ENCODE results near the gene AADACL3. TPM values are rescaled to one million over a fixed set of nuclear protein-coding genes. Genes with fewer than 3 reads are reported as not detected.
A peak's percentile ranks its signal among the peaks of the same experiment; 100 is the strongest.

AADACL3 gene
- total RNA-seq, 1 donor from 2014 or later, result 0.19 TPM

GRCh38 chr1:12764016-12764415 lies 48.1 kb downstream of the AADACL3 start:
- DNase-seq (ENCODE audit: low spot score), result peak; percentile 26

GRCh38 chr1:12769031-12769430 lies 53.1 kb downstream of the AADACL3 start:
- DNase-seq (ENCODE audit: low spot score), result peak; percentile 64

- peak; percentile 81 for DNase-seq (ENCODE audit: low spot score)
Measured at GRCh38 chr1:12769976-12770505, 54.1 kb downstream of the AADACL3 start.

GRCh38 chr1:12770620-12771019 lies 54.7 kb downstream of the AADACL3 start:
- DNase-seq (ENCODE audit: low spot score), result peak; percentile 53

GRCh38 chr1:12771186-12771585 lies 55.3 kb downstream of the AADACL3 start:
- DNase-seq (ENCODE audit: low spot score), result peak; percentile 39

- DNase-seq (ENCODE audit: low spot score), result peak; percentile 33
Measured at GRCh38 chr1:12772520-12772919, 56.6 kb downstream of the AADACL3 start.

GRCh38 chr1:12773438-12773837 lies 57.5 kb downstream of the AADACL3 start, which contains the start of gene PRAMEF12:
PRAMEF12 (plus strand) TSS chr1:12773738; CDS start chr1:12774868, 1,130 bp downstream.
- no peak for DNase-seq (ENCODE audit: low spot score)

- DNase-seq (ENCODE audit: low spot score), result peak; percentile 41
Measured at GRCh38 chr1:12774801-12775345, 59.0 kb downstream of the AADACL3 start.

GRCh38 chr1:12775443-12775842 lies 59.5 kb downstream of the AADACL3 start:
- DNase-seq (ENCODE audit: low spot score), result no peak

- peak; percentile 37 for DNase-seq (ENCODE audit: low spot score)
Measured at GRCh38 chr1:12776801-12777557, 61.1 kb downstream of the AADACL3 start.

Other genes with a start within 250 kb of the AADACL3 start
- 495 TPM for gene DHRS3, start 97.9 kb upstream of the AADACL3 start, total RNA-seq
- not detected for gene AADACL4, start 72.0 kb upstream of the AADACL3 start, total RNA-seq
- gene CFAP107, start 30.1 kb downstream of the AADACL3 start, total RNA-seq, result not detected
- not detected for gene PRAMEF12, start 57.6 kb downstream of the AADACL3 start, total RNA-seq
- not detected for gene PRAMEF1, start 75.3 kb downstream of the AADACL3 start, total RNA-seq
- not detected for gene PRAMEF11, start 115.3 kb downstream of the AADACL3 start, total RNA-seq
- gene HNRNPCL1, start 132.6 kb downstream of the AADACL3 start, total RNA-seq, result not detected
- not detected for gene PRAMEF2, start 141.0 kb downstream of the AADACL3 start, total RNA-seq
- gene PRAMEF4, start 170.1 kb downstream of the AADACL3 start, total RNA-seq, result not detected
- gene PRAMEF10, start 182.2 kb downstream of the AADACL3 start, total RNA-seq, result not detected
- not detected for gene PRAMEF7, start 200.5 kb downstream of the AADACL3 start, total RNA-seq
- not detected for gene PRAMEF6, start 231.5 kb downstream of the AADACL3 start, total RNA-seq